GM15510 (cell line): ENCODE data around the gene MTA2.

Experiments used
- POLR2A ChIP-seq: IDR thresholded peaks from 3 replicates; pipeline ENCODE4 v1.6.1; 2011; ENCODE audit warnings: borderline replicate concordance; ENCODE audit not compliant: insufficient read length; ENCODE audit errors: extremely low read depth

Gene MTA2

GRCh38 chr11:62546244-62546928, 55.3 kb downstream of the MTA2 start, which contains the start of gene AHNAK:
AHNAK (minus strand) TSS chr11:62546806; CDS start chr11:62536098, 10,708 bp downstream.
- TF ChIP-seq POLR2A, result peak; percentile 55

GRCh38 chr11:62545437-62546243, 56.0 kb downstream of the MTA2 start:
- no peak for TF ChIP-seq POLR2A

- no peak for TF ChIP-seq POLR2A
These were observed 56.9 kb downstream of the MTA2 start for GRCh38 chr11:62544581-62545436.

GRCh38 chr11:62543680-62544444, 57.8 kb downstream of the MTA2 start:
- no peak for TF ChIP-seq POLR2A
